Transverse colon (tissue), 4 donors: Measurements from ENCODE around the gene SPATA45.

ENCODE experiments used
- EP300 ChIP-seq: sonication (generic); formaldehyde crosslinking; IDR thresholded peaks from one replicate; pipeline ENCODE4 v1.6.1; 2017; ENCODE audit warnings: antibody characterized with exemption, low read depth
- POLR2A ChIP-seq: fragments of 450-650 bp; IDR thresholded peaks from one replicate; pipeline ENCODE4 v1.6.1; 2016; ENCODE audit warnings: antibody characterized with exemption, mild to moderate bottlenecking, moderate library complexity
- POLR2AphosphoS5 ChIP-seq, 3 donors: sonication (generic); formaldehyde crosslinking; IDR thresholded peaks; one replicate each; pipeline ENCODE4 v1.6.1; 2016; ENCODE audit warnings: antibody characterized with exemption in 3 of 3
- TF ChIP-seq, protein P1 (sequence below), 5 experiments: fragments of 200-600 bp in 3 of 5; fragments of 450-650 bp in 2 of 5; sonication (generic) in 3 of 5; IDR thresholded peaks; 1 replicate in 2 of 5; 2 replicates in 3 of 5; pipeline ENCODE4 v1.5.1; 2016 to 2017; ENCODE audit warnings: antibody characterized with exemption in 5 of 5, inconsistent platforms in 3 of 5, mild to moderate bottlenecking in 2 of 5, moderate library complexity in 1 of 5

DNA sequence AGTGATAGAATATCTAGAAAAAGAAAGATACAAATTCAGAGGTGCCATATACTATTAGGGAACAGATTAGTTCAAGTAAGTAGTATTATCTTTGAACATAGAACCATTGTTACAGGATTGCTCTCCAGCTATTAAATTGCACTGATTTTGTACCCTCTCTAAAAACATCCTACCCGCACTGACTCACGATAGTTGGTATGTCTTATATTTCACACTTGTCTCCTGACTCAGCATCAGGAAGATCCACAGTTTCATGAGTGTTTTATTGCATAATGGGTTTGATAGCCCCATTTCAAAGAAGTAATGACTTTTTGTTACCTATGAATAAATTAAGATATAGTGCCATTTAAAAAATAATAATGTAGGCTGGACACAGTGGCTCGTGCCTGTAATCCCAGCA, 49.8 kb downstream of the SPATA45 start:
- TF ChIP-seq, protein P1, sequence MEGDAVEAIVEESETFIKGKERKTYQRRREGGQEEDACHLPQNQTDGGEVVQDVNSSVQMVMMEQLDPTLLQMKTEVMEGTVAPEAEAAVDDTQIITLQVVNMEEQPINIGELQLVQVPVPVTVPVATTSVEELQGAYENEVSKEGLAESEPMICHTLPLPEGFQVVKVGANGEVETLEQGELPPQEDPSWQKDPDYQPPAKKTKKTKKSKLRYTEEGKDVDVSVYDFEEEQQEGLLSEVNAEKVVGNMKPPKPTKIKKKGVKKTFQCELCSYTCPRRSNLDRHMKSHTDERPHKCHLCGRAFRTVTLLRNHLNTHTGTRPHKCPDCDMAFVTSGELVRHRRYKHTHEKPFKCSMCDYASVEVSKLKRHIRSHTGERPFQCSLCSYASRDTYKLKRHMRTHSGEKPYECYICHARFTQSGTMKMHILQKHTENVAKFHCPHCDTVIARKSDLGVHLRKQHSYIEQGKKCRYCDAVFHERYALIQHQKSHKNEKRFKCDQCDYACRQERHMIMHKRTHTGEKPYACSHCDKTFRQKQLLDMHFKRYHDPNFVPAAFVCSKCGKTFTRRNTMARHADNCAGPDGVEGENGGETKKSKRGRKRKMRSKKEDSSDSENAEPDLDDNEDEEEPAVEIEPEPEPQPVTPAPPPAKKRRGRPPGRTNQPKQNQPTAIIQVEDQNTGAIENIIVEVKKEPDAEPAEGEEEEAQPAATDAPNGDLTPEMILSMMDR (IDR thresholded peaks at IDR 0.05): no peak
- TF ChIP-seq POLR2A: no peak
- no peak for TF ChIP-seq POLR2AphosphoS5 (IDR thresholded peaks at IDR 0.05)
- no peak for TF ChIP-seq EP300
